ENCODE data around the gene TAF4.
"Not testable (repeated sequence)": the region's sequence is repeated elsewhere in the genome, so short reads cannot be mapped to it uniquely, and the experiment has no call there.

Gene TAF4

GRCh38 chr20:61976263-61976643 is 89.4 kb downstream of the TAF4 start:
- Histone ChIP-seq H3K9me3 (ENCODE audit: control extremely low read depth in 1 of 5, control insufficient read depth in 4 of 5, insufficient read depth in 2 of 5, low read depth in 1 of 5, low read length in 4 of 5) (peaks cover 0 to 20% (median 3%) of the 10 kb centered on the region in 5 experiments), H3K27me3 (replicated peaks in 2 of 5; ENCODE audit: control insufficient read depth in 4 of 5, insufficient read depth in 5 of 5, low read length in 4 of 5) (no peaks in the 10 kb centered on the region), H3K27ac (ENCODE audit: insufficient read depth in 1 of 2, low read depth in 1 of 2, low read length in 2 of 2, poor library complexity in 1 of 2, severe bottlenecking in 2 of 2) (no peak overlapping the region), H3K36me3 (ENCODE audit: control insufficient read depth in 4 of 4, insufficient read depth in 4 of 4, low read length in 3 of 4) (peaks cover 11 to 57% (median 39%) of the 10 kb centered on the region in 4 experiments), H3K4me3 (ENCODE audit: control insufficient read depth in 1 of 7, extremely low read depth in 1 of 7, insufficient read depth in 4 of 7, low read depth in 2 of 7, low read length in 6 of 7) (no peak overlapping the region), H3K4me1 (ENCODE audit: control extremely low read depth in 1 of 4, control insufficient read depth in 4 of 4, insufficient read depth in 4 of 4, low read length in 3 of 4) (no peaks in the 10 kb centered on the region)
- no peak for DNase-seq
- POLR2A ChIA-PET: no interaction called here
- CTCF ChIA-PET: no interaction called here
- WGBS (ENCODE audit: insufficient coverage): 97% methylated on average over 9 of the region's 9 CpGs

- Histone ChIP-seq H3K27me3 (replicated peaks in 2 of 5; ENCODE audit: control insufficient read depth in 4 of 5, insufficient read depth in 5 of 5, low read length in 4 of 5) (no peaks in the 10 kb centered on the region), H3K36me3 (ENCODE audit: control insufficient read depth in 4 of 4, insufficient read depth in 4 of 4, low read length in 3 of 4) (peaks cover 11 to 57% (median 38%) of the 10 kb centered on the region in 4 experiments), H3K4me3 (ENCODE audit: control insufficient read depth in 1 of 7, extremely low read depth in 1 of 7, insufficient read depth in 4 of 7, low read depth in 2 of 7, low read length in 6 of 7) (no peak overlapping the region), H3K4me1 (ENCODE audit: control extremely low read depth in 1 of 4, control insufficient read depth in 4 of 4, insufficient read depth in 4 of 4, low read length in 3 of 4) (no peaks in the 10 kb centered on the region), H3K9me3 (ENCODE audit: control extremely low read depth in 1 of 5, control insufficient read depth in 4 of 5, insufficient read depth in 2 of 5, low read depth in 1 of 5, low read length in 4 of 5) (peaks cover 0 to 20% (median 3%) of the 10 kb centered on the region in 5 experiments), H3K27ac (ENCODE audit: insufficient read depth in 1 of 2, low read depth in 1 of 2, low read length in 2 of 2, poor library complexity in 1 of 2, severe bottlenecking in 2 of 2) (no peak overlapping the region)
- WGBS (ENCODE audit: insufficient coverage): 100% methylated on average over 6 of the region's 11 CpGs
- CTCF ChIA-PET: no interaction called here
- DNase-seq: no peak
- POLR2A ChIA-PET: no interaction called here
Measured at GRCh38 chr20:61975407-61976129, 90.1 kb downstream of the TAF4 start.

GRCh38 chr20:61974357-61974665 is 91.4 kb downstream of the TAF4 start:
- no peak for DNase-seq
- Histone ChIP-seq H3K27ac (ENCODE audit: insufficient read depth in 1 of 2, low read depth in 1 of 2, low read length in 2 of 2, poor library complexity in 1 of 2, severe bottlenecking in 2 of 2) (no peak overlapping the region), H3K4me3 (ENCODE audit: control insufficient read depth in 1 of 7, extremely low read depth in 1 of 7, insufficient read depth in 4 of 7, low read depth in 2 of 7, low read length in 6 of 7) (no peak overlapping the region), H3K9me3 (ENCODE audit: control extremely low read depth in 1 of 5, control insufficient read depth in 4 of 5, insufficient read depth in 2 of 5, low read depth in 1 of 5, low read length in 4 of 5) (peaks cover 0 to 20% (median 3%) of the 10 kb centered on the region in 5 experiments), H3K36me3 (ENCODE audit: control insufficient read depth in 4 of 4, insufficient read depth in 4 of 4, low read length in 3 of 4) (peaks cover 11 to 47% (median 33%) of the 10 kb centered on the region in 4 experiments), H3K4me1 (ENCODE audit: control extremely low read depth in 1 of 4, control insufficient read depth in 4 of 4, insufficient read depth in 4 of 4, low read length in 3 of 4) (no peaks in the 10 kb centered on the region), H3K27me3 (replicated peaks in 2 of 5; ENCODE audit: control insufficient read depth in 4 of 5, insufficient read depth in 5 of 5, low read length in 4 of 5) (no peaks in the 10 kb centered on the region)
- ChIA-PET CTCF (no interaction called here), POLR2A (no interaction called here)
- 97% methylated on average over 14 of the region's 14 CpGs for WGBS (ENCODE audit: insufficient coverage)

- no peaks in the 10 kb centered on the region for H3K4me1 ChIP-seq (ENCODE audit: control extremely low read depth in 1 of 4, control insufficient read depth in 4 of 4, insufficient read depth in 4 of 4, low read length in 3 of 4)
- peaks cover 11 to 47% (median 33%) of the 10 kb centered on the region in 4 experiments for H3K36me3 ChIP-seq (ENCODE audit: control insufficient read depth in 4 of 4, insufficient read depth in 4 of 4, low read length in 3 of 4)
- over 99% methylated on average over 24 of the region's 25 CpGs for WGBS (ENCODE audit: insufficient coverage)
- ChIA-PET CTCF (no interaction called here), POLR2A (no interaction called here)
- H3K27ac ChIP-seq (ENCODE audit: insufficient read depth in 1 of 2, low read depth in 1 of 2, low read length in 2 of 2, poor library complexity in 1 of 2, severe bottlenecking in 2 of 2): no peak overlapping the region
- no peak for DNase-seq
- H3K9me3 ChIP-seq (ENCODE audit: control extremely low read depth in 1 of 5, control insufficient read depth in 4 of 5, insufficient read depth in 2 of 5, low read depth in 1 of 5, low read length in 4 of 5): peaks cover 0 to 20% (median 3%) of the 10 kb centered on the region in 5 experiments
- no peak overlapping the region for H3K4me3 ChIP-seq (ENCODE audit: control insufficient read depth in 1 of 7, extremely low read depth in 1 of 7, insufficient read depth in 4 of 7, low read depth in 2 of 7, low read length in 6 of 7)
- H3K27me3 ChIP-seq (replicated peaks in 2 of 5; ENCODE audit: control insufficient read depth in 4 of 5, insufficient read depth in 5 of 5, low read length in 4 of 5): no peaks in the 10 kb centered on the region
Measured at GRCh38 chr20:61973515-61974356, 91.9 kb downstream of the TAF4 start.

- Histone ChIP-seq H3K36me3 (ENCODE audit: control insufficient read depth in 4 of 4, insufficient read depth in 4 of 4, low read length in 3 of 4) (peaks cover 11 to 47% (median 33%) of the 10 kb centered on the region in 4 experiments), H3K27ac (ENCODE audit: insufficient read depth in 1 of 2, low read depth in 1 of 2, low read length in 2 of 2, poor library complexity in 1 of 2, severe bottlenecking in 2 of 2) (no peak overlapping the region), H3K9me3 (ENCODE audit: control extremely low read depth in 1 of 5, control insufficient read depth in 4 of 5, insufficient read depth in 2 of 5, low read depth in 1 of 5, low read length in 4 of 5) (peaks cover 0 to 20% (median 3%) of the 10 kb centered on the region in 5 experiments), H3K27me3 (replicated peaks in 2 of 5; ENCODE audit: control insufficient read depth in 4 of 5, insufficient read depth in 5 of 5, low read length in 4 of 5) (peaks cover 0 to 4% (median 0%) of the 10 kb centered on the region in 5 experiments), H3K4me3 (ENCODE audit: control insufficient read depth in 1 of 7, extremely low read depth in 1 of 7, insufficient read depth in 4 of 7, low read depth in 2 of 7, low read length in 6 of 7) (no peak overlapping the region), H3K4me1 (ENCODE audit: control extremely low read depth in 1 of 4, control insufficient read depth in 4 of 4, insufficient read depth in 4 of 4, low read length in 3 of 4) (no peaks in the 10 kb centered on the region)
- ChIA-PET CTCF (no interaction called here), POLR2A (no interaction called here)
- no peak for DNase-seq
- 96% methylated on average over 23 of the region's 27 CpGs for WGBS (ENCODE audit: insufficient coverage)
Measured at GRCh38 chr20:61972636-61973508, 92.8 kb downstream of the TAF4 start.

- DNase-seq; H3K27me3 ChIP-seq (replicated peaks in 2 of 5; ENCODE audit: control insufficient read depth in 4 of 5, insufficient read depth in 5 of 5, low read length in 4 of 5); H3K27ac ChIP-seq (ENCODE audit: insufficient read depth in 1 of 2, low read depth in 1 of 2, low read length in 2 of 2, poor library complexity in 1 of 2, severe bottlenecking in 2 of 2); H3K4me1 ChIP-seq (ENCODE audit: control extremely low read depth in 1 of 4, control insufficient read depth in 4 of 4, insufficient read depth in 4 of 4, low read length in 3 of 4); POLR2A ChIA-PET; H3K4me3 ChIP-seq (ENCODE audit: control insufficient read depth in 1 of 7, extremely low read depth in 1 of 7, insufficient read depth in 4 of 7, low read depth in 2 of 7, low read length in 6 of 7); CTCF ChIA-PET: not testable (repeated sequence)
- Histone ChIP-seq H3K9me3 (ENCODE audit: control extremely low read depth in 1 of 5, control insufficient read depth in 4 of 5, insufficient read depth in 2 of 5, low read depth in 1 of 5, low read length in 4 of 5) (peaks cover 0 to 20% (median 3%) of the 10 kb centered on the region in 5 experiments), H3K36me3 (ENCODE audit: control insufficient read depth in 4 of 4, insufficient read depth in 4 of 4, low read length in 3 of 4) (peaks cover 11 to 39% (median 31%) of the 10 kb centered on the region in 4 experiments)
- 97% methylated on average over 9 of the region's 13 CpGs for WGBS (ENCODE audit: insufficient coverage)
Measured at GRCh38 chr20:61971595-61971994, 94.1 kb downstream of the TAF4 start.

Data from common myeloid progenitor, CD34-positive (primary cell).